BE2C (cell line): ENCODE results near the gene IFI44.

Source experiments
- DNase-seq: peaks from one replicate; pipeline ENCODE4 v3.0.0-alpha.2; 2020
- H3K27me3 ChIP-seq: fragments of 250-450 bp; sonication (Bioruptor Pico); 2 replicates; pipeline ENCODE4 v1.5.1; 2020; ENCODE audit warnings: mild to moderate bottlenecking
- H3K36me3 ChIP-seq: fragments of 250-450 bp; sonication (Bioruptor Pico); 2 replicates; pipeline ENCODE4 v1.5.1; 2020; ENCODE audit warnings: mild to moderate bottlenecking
- H3K4me1 ChIP-seq: fragments of 250-450 bp; sonication (Bioruptor Pico); 2 replicates; pipeline ENCODE4 v1.5.1; 2020
- H3K4me3 ChIP-seq: 2 replicates; pipeline ENCODE4 v1.5.1; 2011; ENCODE audit warnings: low read depth, low read length
- H3K9me3 ChIP-seq: fragments of 250-450 bp; sonication (Bioruptor Pico); 2 replicates; pipeline ENCODE4 v1.5.1; 2020
- TF ChIP-seq, protein P1 (sequence below): IDR thresholded peaks from 2 replicates; pipeline ENCODE4 v1.5.1; 2012; ENCODE audit warnings: mild to moderate bottlenecking, low read depth, low read length

Gene IFI44

DNA sequence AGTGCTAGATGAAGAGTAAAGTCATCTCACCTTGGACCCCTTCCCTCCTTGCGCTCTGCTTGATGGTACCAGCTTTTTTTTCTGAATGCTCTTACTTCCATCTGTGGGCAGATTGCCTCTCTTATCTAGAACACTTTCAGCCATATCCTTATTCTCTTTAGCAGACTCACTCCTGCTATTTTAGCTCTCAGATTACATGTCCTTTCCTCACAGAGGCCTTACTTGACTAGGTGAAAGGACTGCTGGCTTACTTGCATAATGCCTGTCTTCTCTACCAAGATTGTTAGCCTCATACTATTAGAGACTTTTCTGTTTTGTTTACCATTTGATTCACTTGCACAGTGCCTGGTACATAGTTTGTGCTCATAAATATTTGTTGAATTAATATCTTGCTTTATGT is 9.3 kb downstream of the IFI44 start:
- no peak for DNase-seq
- Histone ChIP-seq H3K9me3 (no peaks in the 10 kb centered on the region), H3K4me1 (no peaks in the 10 kb centered on the region), H3K4me3 (no peak overlapping the region), H3K36me3 (no peaks in the 10 kb centered on the region), H3K27me3 (no peaks in the 10 kb centered on the region)
- TF ChIP-seq, protein P1, sequence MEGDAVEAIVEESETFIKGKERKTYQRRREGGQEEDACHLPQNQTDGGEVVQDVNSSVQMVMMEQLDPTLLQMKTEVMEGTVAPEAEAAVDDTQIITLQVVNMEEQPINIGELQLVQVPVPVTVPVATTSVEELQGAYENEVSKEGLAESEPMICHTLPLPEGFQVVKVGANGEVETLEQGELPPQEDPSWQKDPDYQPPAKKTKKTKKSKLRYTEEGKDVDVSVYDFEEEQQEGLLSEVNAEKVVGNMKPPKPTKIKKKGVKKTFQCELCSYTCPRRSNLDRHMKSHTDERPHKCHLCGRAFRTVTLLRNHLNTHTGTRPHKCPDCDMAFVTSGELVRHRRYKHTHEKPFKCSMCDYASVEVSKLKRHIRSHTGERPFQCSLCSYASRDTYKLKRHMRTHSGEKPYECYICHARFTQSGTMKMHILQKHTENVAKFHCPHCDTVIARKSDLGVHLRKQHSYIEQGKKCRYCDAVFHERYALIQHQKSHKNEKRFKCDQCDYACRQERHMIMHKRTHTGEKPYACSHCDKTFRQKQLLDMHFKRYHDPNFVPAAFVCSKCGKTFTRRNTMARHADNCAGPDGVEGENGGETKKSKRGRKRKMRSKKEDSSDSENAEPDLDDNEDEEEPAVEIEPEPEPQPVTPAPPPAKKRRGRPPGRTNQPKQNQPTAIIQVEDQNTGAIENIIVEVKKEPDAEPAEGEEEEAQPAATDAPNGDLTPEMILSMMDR: no peak

DNA sequence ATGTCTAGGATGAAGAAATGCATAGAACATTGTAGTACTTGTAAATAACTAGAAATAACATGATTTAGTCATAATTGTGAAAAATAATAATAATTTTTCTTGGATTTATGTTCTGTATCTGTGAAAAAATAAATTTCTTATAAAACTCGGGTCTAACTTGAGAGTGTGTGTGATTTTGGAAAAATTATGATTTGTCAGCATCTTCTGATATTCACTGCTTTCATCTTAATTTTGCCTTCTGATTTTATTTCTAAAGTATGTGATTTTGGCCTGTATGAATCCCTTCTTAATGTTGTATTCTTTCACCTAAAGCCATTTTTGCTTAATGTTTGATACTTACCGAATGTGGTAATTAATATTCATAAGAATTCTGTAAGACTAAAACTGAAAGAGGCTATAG is 14.3 kb downstream of the IFI44 start:
- H3K36me3 ChIP-seq: no peaks in the 10 kb centered on the region
- DNase-seq: no peak
- H3K4me3 ChIP-seq: no peak overlapping the region
- TF ChIP-seq, protein P1: no peak
- H3K27me3 ChIP-seq: no peaks in the 10 kb centered on the region
- H3K4me1 ChIP-seq: no peaks in the 10 kb centered on the region
- H3K9me3 ChIP-seq: no peaks in the 10 kb centered on the region

DNA sequence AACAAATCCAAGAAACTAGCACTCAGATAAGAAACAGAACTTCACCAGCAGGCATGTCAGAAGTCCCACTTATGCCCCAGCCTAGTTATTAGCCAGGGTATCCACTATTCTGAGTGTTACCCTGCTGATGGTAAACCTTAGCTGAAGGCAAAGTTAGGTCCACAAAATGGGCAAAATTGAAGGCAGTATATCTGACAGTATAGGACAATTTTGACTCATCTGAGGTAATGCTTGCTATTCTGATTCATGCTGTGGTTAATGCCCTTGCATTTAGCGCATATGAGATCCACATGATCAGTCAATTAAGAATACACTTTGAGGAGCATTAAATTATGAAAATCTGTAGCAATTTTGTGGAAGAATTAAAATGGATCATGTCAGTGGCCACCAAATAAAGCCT is 15.1 kb downstream of the IFI44 start:
- no peak for DNase-seq
- Histone ChIP-seq H3K27me3 (no peaks in the 10 kb centered on the region), H3K4me1 (no peaks in the 10 kb centered on the region), H3K4me3 (no peak overlapping the region), H3K9me3 (no peaks in the 10 kb centered on the region), H3K36me3 (no peaks in the 10 kb centered on the region)
- TF ChIP-seq, protein P1: no peak

DNA sequence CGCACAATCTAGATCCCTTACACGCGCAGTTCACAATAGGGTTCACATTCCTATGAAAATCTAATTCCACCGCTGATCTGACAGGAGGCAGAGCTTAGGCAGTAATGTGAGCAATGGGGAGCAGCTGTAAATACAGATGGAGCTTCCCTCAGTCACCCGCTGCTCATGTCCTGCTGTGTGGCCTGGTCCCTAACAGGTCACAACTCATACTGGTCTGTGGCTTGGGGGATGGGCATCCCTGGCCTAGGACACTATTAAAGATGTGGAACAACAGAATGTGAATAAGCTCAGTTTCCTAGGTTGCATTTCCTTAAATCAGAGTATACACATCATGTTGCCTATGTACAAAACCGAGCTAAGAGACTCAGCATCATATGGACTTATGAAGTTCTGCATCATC is 16.2 kb downstream of the IFI44 start:
- Histone ChIP-seq H3K9me3 (no peaks in the 10 kb centered on the region), H3K4me3 (no peak overlapping the region), H3K4me1 (no peaks in the 10 kb centered on the region), H3K36me3 (no peaks in the 10 kb centered on the region), H3K27me3 (no peaks in the 10 kb centered on the region)
- DNase-seq: no peak
- TF ChIP-seq, protein P1: no peak

DNA sequence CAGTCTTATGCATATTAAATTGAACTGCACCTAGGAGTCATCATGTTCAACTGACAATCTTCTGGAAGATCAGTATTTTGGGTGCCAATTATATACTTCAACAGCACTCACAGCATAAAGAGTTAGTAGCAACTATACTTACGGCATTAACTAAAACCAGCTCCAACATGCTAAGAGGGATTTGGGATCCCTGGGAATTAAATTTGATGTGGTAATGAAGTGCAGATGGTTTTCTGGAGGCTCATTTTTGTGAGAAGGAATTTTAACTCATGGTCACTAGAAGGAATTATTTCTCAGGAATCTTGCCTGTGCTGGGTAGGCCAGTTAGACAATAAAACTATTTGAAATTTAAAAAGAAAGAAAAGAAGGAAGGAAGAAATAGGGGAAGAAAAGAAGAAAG is 18.3 kb downstream of the IFI44 start:
- Histone ChIP-seq H3K4me1 (no peaks in the 10 kb centered on the region), H3K36me3 (no peaks in the 10 kb centered on the region), H3K4me3 (no peak overlapping the region), H3K9me3 (no peaks in the 10 kb centered on the region), H3K27me3 (no peaks in the 10 kb centered on the region)
- no peak for DNase-seq
- TF ChIP-seq, protein P1: no peak

DNA sequence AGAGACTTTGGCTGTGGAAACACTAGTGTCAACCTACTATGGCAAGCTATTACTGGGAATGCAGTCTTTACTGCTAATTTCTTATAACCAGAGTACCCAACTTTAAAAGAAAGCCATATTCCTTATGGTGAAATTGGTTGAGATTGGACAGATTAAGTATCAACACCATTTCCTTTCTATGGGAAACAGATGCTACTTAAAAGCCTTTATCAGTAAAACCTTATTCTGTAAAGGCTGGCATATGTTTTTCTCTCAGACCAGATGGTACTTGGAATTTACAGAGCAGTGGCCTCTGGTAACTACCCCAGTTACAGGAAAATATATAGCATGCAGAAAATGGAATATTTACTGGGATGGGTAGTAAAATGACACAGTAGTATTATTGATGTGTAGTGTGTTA is 18.8 kb downstream of the IFI44 start:
- no peaks in the 10 kb centered on the region for H3K4me1 ChIP-seq
- no peak for DNase-seq
- no peaks in the 10 kb centered on the region for H3K9me3 ChIP-seq
- H3K36me3 ChIP-seq: no peaks in the 10 kb centered on the region
- no peak overlapping the region for H3K4me3 ChIP-seq
- TF ChIP-seq, protein P1: no peak
- no peaks in the 10 kb centered on the region for H3K27me3 ChIP-seq
